ENCODE measurements around the gene THAP7. TPM values are rescaled to one million over a fixed set of nuclear protein-coding genes. Genes with fewer than 3 reads are reported as not detected.

THAP7 gene
- total RNA-seq, 1 experiment from 2014 or later, result 19.3 TPM

DNA sequence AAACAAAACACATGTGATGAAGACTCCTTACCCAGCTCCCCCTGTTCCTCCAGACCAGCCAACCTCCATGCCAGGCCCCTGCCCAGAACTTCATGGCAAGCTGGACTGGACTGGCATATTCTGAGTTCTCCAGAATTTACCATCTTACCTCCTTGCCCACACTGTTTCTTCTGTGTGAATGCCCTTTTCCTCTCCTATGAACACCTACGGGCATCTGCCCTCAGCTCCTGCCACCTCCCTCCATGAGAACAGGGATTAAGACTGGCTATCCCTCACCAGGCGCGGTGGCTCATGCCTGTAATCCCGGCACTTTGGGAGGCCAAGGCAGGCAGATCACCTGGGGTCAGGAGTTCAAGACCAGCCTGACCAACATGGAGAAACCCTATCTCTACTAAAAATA, 41.3 kb downstream of the THAP7 start:
- Mint-ChIP-seq H3K36me3 (no peaks in the 10 kb centered on the region), H3K9me3 (no peaks in the 10 kb centered on the region), H3K4me1 (peaks cover 17% of the 10 kb centered on the region), H3K27me3 (ENCODE audit: low read depth) (peaks cover 46% of the 10 kb centered on the region), H3K27ac (no peak overlapping the region), H3K4me3 (no peak overlapping the region)
- TF ChIP-seq, protein P1, sequence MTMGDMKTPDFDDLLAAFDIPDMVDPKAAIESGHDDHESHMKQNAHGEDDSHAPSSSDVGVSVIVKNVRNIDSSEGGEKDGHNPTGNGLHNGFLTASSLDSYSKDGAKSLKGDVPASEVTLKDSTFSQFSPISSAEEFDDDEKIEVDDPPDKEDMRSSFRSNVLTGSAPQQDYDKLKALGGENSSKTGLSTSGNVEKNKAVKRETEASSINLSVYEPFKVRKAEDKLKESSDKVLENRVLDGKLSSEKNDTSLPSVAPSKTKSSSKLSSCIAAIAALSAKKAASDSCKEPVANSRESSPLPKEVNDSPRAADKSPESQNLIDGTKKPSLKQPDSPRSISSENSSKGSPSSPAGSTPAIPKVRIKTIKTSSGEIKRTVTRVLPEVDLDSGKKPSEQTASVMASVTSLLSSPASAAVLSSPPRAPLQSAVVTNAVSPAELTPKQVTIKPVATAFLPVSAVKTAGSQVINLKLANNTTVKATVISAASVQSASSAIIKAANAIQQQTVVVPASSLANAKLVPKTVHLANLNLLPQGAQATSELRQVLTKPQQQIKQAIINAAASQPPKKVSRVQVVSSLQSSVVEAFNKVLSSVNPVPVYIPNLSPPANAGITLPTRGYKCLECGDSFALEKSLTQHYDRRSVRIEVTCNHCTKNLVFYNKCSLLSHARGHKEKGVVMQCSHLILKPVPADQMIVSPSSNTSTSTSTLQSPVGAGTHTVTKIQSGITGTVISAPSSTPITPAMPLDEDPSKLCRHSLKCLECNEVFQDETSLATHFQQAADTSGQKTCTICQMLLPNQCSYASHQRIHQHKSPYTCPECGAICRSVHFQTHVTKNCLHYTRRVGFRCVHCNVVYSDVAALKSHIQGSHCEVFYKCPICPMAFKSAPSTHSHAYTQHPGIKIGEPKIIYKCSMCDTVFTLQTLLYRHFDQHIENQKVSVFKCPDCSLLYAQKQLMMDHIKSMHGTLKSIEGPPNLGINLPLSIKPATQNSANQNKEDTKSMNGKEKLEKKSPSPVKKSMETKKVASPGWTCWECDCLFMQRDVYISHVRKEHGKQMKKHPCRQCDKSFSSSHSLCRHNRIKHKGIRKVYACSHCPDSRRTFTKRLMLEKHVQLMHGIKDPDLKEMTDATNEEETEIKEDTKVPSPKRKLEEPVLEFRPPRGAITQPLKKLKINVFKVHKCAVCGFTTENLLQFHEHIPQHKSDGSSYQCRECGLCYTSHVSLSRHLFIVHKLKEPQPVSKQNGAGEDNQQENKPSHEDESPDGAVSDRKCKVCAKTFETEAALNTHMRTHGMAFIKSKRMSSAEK (CRISPR knock-in tag; IDR thresholded peaks at IDR 0.05; ENCODE audit: borderline replicate concordance), result no peak
- TF ChIP-seq NFYB (CRISPR knock-in tag; conservative IDR thresholded peaks at IDR 0.05; ENCODE audit: low read depth), result no peak
- no peak for TF ChIP-seq PRDM15 (CRISPR knock-in tag; IDR thresholded peaks at IDR 0.05)
- TF ChIP-seq KAT7 (CRISPR knock-in tag; IDR thresholded peaks at IDR 0.05; ENCODE audit: borderline replicate concordance), result no peak
- TF ChIP-seq ZNF219 (CRISPR knock-in tag; IDR thresholded peaks at IDR 0.05; ENCODE audit: borderline replicate concordance), result no peak
- TF ChIP-seq SMAD3 (CRISPR knock-in tag; IDR thresholded peaks at IDR 0.05; ENCODE audit: borderline replicate concordance), result no peak
- ChIA-PET POLR2A (no interaction called here), CTCF (interaction anchor here (0.9 to 1.8 kb wide), 3 partner anchors 40 to 115 kb away, joined by 3 to 10 read pairs (median 4); no protein-coding TSS in a partner anchor)
- DNase-seq (ENCODE audit: low spot score) (no peak), ATAC-seq (no peak)

DNA sequence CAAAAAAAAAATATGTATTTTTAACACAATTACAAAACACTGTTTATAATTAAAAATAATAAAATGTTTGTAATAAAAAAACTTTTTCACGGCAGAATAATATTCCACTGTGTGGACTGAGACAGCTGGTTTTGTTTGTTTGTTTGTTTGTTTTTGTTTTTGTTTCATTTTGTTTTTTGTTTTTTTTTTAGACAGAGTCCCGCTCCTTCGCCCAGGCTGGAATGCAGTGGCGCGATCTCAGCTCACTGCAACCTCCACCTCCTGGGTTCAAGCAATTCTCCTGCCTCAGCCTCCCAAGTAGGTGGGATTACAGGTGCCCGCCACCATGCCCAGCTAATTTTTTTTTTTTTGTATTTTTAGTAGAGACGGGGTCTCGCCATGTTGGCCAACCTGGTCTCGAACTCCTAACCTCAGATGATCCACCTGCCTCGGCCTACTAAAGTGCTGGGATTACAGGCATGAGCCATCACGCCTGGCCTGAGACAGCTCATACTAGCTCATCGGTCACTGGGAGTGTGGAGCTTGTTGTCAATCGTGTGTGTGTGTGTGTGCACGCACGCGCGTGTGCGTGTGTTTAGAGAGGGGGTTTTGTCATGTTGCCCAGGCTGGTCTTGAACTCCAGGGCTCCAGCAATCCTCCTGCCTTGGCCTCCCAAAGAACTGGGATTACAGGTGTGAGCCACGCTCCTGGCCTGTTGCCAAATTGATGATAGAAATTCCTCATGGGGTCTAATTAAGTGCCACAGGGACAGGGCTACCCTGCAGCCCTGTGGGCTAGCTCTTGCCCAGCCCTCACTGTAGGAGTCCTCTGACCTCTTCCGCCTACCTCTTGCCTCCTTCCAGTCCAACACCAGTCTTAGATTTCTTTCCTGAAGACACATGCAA, 42.1 kb downstream of the THAP7 start:
- no peak for DNase-seq (ENCODE audit: low spot score)
- TF ChIP-seq ZSCAN18 (CRISPR knock-in tag; IDR thresholded peaks at IDR 0.05), result no peak
- TF ChIP-seq ZMAT4 (CRISPR knock-in tag; IDR thresholded peaks at IDR 0.05), result no peak
- TF ChIP-seq FOXP4 (CRISPR knock-in tag; IDR thresholded peaks at IDR 0.05), result no peak
- no peak for TF ChIP-seq NR3C1 (CRISPR knock-in tag; conservative IDR thresholded peaks at IDR 0.05; ENCODE audit: low read depth)
- no peak for TF ChIP-seq PRDM15 (CRISPR knock-in tag; IDR thresholded peaks at IDR 0.05)
- Mint-ChIP-seq H3K9me3 (no peaks in the 10 kb centered on the region), H3K27ac (no peak overlapping the region), H3K4me1 (peaks cover 17% of the 10 kb centered on the region), H3K36me3 (no peaks in the 10 kb centered on the region), H3K4me3 (no peak overlapping the region), H3K27me3 (ENCODE audit: low read depth) (peaks cover 41% of the 10 kb centered on the region)
- ChIA-PET POLR2A (no interaction called here), CTCF (interaction anchor here (0.5 to 4.6 kb wide), 4 partner anchors 39 to 143 kb away, joined by 3 to 29 read pairs (median 8); no protein-coding TSS in a partner anchor)
- no peak for ATAC-seq

Measured in WTC11 (cell line).